IMR-90 (cell line): ENCODE results near the gene PPM1H. TPM values are rescaled to one million over a fixed set of nuclear protein-coding genes. Genes with fewer than 3 reads are reported as not detected.

Experiments
- ATAC-seq: fragments of 200-7000 bp; cut with Tn5 transposase; 2 replicates; pipeline ENCODE4 v1.9.1; 2020; ENCODE audit warnings: low read depth, mild to moderate bottlenecking, moderate library complexity
- BruUV-seq: library from RNA; stranded (reverse); fragments of 400-500 nt; replicated peaks from 2 replicates; lab custom pipeline; 2021; lab: Mats Ljungman, UMichigan
- CTCF ChIA-PET: fragments of 300-600 bp; formaldehyde crosslinking; extraction: SDS; loops from one replicate; lab custom pipeline; 2021; ENCODE audit warnings: antibody characterized with exemption; lab: Yijun Ruan, JAX
- POLR2A ChIA-PET: fragments of 300-600 bp; sonication (Branson Sonifier 250); formaldehyde crosslinking; loops from one replicate; lab custom pipeline; 2022; ENCODE audit warnings: antibody characterized with exemption; ENCODE audit not compliant: unreplicated experiment; lab: Charles Lee
- DNase-seq: peaks from one replicate; pipeline ENCODE4 v3.0.0; 2013
- H2AFZ ChIP-seq: replicated peaks from 2 replicates; pipeline ENCODE3; 2013; ENCODE audit warnings: low read length, mild to moderate bottlenecking; ENCODE audit not compliant: poor library complexity
- H2AK5ac ChIP-seq: 2 replicates; pipeline ENCODE4 v1.6.1; 2013; ENCODE audit warnings: low read depth, low read length, inconsistent platforms
- H2AK9ac ChIP-seq: replicated peaks from 2 replicates; pipeline ENCODE3; 2013; ENCODE audit warnings: mild to moderate bottlenecking, low read depth, low read length, moderate library complexity; ENCODE audit not compliant: poor library complexity
- H2BK120ac ChIP-seq: 2 replicates; pipeline ENCODE4 v1.6.1; 2013; ENCODE audit warnings: low read depth, low read length, inconsistent platforms
- H2BK15ac ChIP-seq: 3 replicates; pipeline ENCODE4 v1.6.1; 2013; ENCODE audit warnings: low read depth, low read length, inconsistent platforms
- H2BK20ac ChIP-seq: 2 replicates; pipeline ENCODE4 v1.6.1; 2013; ENCODE audit warnings: low read depth, mild to moderate bottlenecking, inconsistent platforms, low read length, moderate library complexity
- H2BK5ac ChIP-seq: 2 replicates; pipeline ENCODE4 v1.6.1; 2013; ENCODE audit warnings: mild to moderate bottlenecking, low read depth, low read length, inconsistent platforms; ENCODE audit not compliant: poor library complexity, severe bottlenecking
- H3K14ac ChIP-seq: replicated peaks from 2 replicates; pipeline ENCODE4 v1.6.1; 2013; ENCODE audit warnings: low read depth, low read length, inconsistent platforms
- H3K18ac ChIP-seq: 2 replicates; pipeline ENCODE4 v1.6.1; 2013; ENCODE audit warnings: low read depth, low read length, control low read depth
- H3K23ac ChIP-seq: 2 replicates; pipeline ENCODE4 v1.6.1; 2013; ENCODE audit warnings: low read depth, low read length, inconsistent platforms
- H3K27ac ChIP-seq: 2 replicates; pipeline ENCODE4 v1.5.1; 2013; ENCODE audit warnings: mild to moderate bottlenecking, control low read depth, low read length; ENCODE audit not compliant: insufficient read depth
- H3K27me3 ChIP-seq: 2 replicates; pipeline ENCODE4 v1.6.1; 2013; ENCODE audit warnings: low read length; ENCODE audit not compliant: control insufficient read depth, insufficient read depth
- H3K36me3 ChIP-seq: 2 replicates; pipeline ENCODE4 v1.6.1; 2013; ENCODE audit warnings: low read length, mixed read lengths; ENCODE audit not compliant: control insufficient read depth, insufficient read depth
- H3K4ac ChIP-seq: 2 replicates; pipeline ENCODE4 v1.6.1; 2013; ENCODE audit warnings: low read depth, low read length, inconsistent platforms
- H3K4me1 ChIP-seq: 2 replicates; pipeline ENCODE4 v1.6.1; 2013; ENCODE audit warnings: low read length, mixed read lengths; ENCODE audit not compliant: control insufficient read depth, insufficient read depth
- H3K4me2 ChIP-seq: 2 replicates; pipeline ENCODE4 v1.6.1; 2013; ENCODE audit warnings: low read depth, mild to moderate bottlenecking, control low read depth, low read length, moderate library complexity
- H3K4me3 ChIP-seq: 2 replicates; pipeline ENCODE4 v1.5.1; 2013; ENCODE audit warnings: low read depth, mild to moderate bottlenecking, control low read depth, low read length, moderate library complexity; ENCODE audit not compliant: insufficient read depth
- H3K56ac ChIP-seq: 2 replicates; pipeline ENCODE4 v1.6.1; 2013; ENCODE audit warnings: low read length, inconsistent platforms; ENCODE audit not compliant: insufficient read depth; ENCODE audit errors: extremely low read depth
- H3K79me1 ChIP-seq, 2 experiments: 2 replicates each; pipeline ENCODE4 v1.6.1; 2013; ENCODE audit warnings: low read length in 2 of 2, inconsistent platforms in 1 of 2, low read depth in 1 of 2
- H3K9ac ChIP-seq: 2 replicates; pipeline ENCODE4 v1.6.1; 2013; ENCODE audit warnings: low read depth, low read length, control low read depth
- H3K9me1 ChIP-seq: 2 replicates; pipeline ENCODE4 v1.6.1; 2013; ENCODE audit warnings: low read length, inconsistent platforms; ENCODE audit not compliant: insufficient read depth
- H3K9me3 ChIP-seq: 2 replicates; pipeline ENCODE4 v1.6.1; 2013; ENCODE audit warnings: low read length; ENCODE audit not compliant: control insufficient read depth, insufficient read depth
- H4K20me1 ChIP-seq: 2 replicates; pipeline ENCODE4 v1.6.1; 2013; ENCODE audit warnings: low read length, inconsistent platforms; ENCODE audit not compliant: insufficient read depth
- H4K5ac ChIP-seq: 2 replicates; pipeline ENCODE4 v1.6.1; 2013; ENCODE audit warnings: mild to moderate bottlenecking, low read depth, low read length, control low read depth
- H4K8ac ChIP-seq, 2 experiments: 2 replicates each; pipeline ENCODE4 v1.6.1; 2013; ENCODE audit warnings: low read depth in 2 of 2, low read length in 2 of 2, control low read depth in 1 of 2, inconsistent platforms in 1 of 2
- H4K91ac ChIP-seq: 2 replicates; pipeline ENCODE4 v1.6.1; 2013; ENCODE audit warnings: low read depth, low read length, inconsistent platforms; ENCODE audit not compliant: insufficient read depth
- CEBPB ChIP-seq: IDR thresholded peaks from 2 replicates; pipeline ENCODE4 v1.6.1; 2012; ENCODE audit warnings: low read depth, low read length, improper control_type of control experiment
- NFE2L2 ChIP-seq: fragments of 150-350 bp; IDR thresholded peaks from 2 replicates; pipeline ENCODE4 v1.6.1; 2016; ENCODE audit warnings: low read depth, mild to moderate bottlenecking, low read length
- SMC3 ChIP-seq: fragments of 150-350 bp; IDR thresholded peaks from 2 replicates; pipeline ENCODE4 v1.6.1; 2016; ENCODE audit warnings: low read depth, mild to moderate bottlenecking, antibody characterized with exemption, low read length, moderate library complexity
- WGBS, 2 experiments: methylation state at CpG; one replicate each; pipeline versions ENCODE4 v1.1.5 to v1.1.7; 2013; ENCODE audit warnings: missing lambda C conversion rate in 2 of 2; ENCODE audit not compliant: insufficient read length in 1 of 2; ENCODE audit errors: extremely low coverage in 2 of 2; 5-methylcytosine and 5-hydroxymethylcytosine counted together
- dilution Hi-C: fragments of 300-500 bp; cut with HindIII; formaldehyde crosslinking; loops from one replicate; pipeline ENCODE4 v1.14.3; 2018; ENCODE audit warnings: low sequenced_read_pairs; ENCODE audit not compliant: unreplicated experiment
- in situ Hi-C: fragments of 300-500 bp; cut with MboI; formaldehyde crosslinking; loops from 3 replicates; pipeline ENCODE4 v1.14.3; 2019; ENCODE audit warnings: low sequenced_read_pairs, inconsistent platforms, mixed read lengths
- intact Hi-C: fragments of 100-400 bp; cut with micrococcal nuclease; formaldehyde crosslinking; loops from 2 replicates; pipeline ENCODE4 v1.10.0; 2022
- polyA plus RNA-seq, 3 experiments: library from polyadenylated mRNA; depleted of rRNA; stranded (reverse); fragments of >200 nt; gene quantifications; 2 replicates each; pipeline ENCODE4 v1.2.3, GENCODE V29; 2012; ENCODE audit warnings: low replicate concordance in 1 of 3
- total RNA-seq: library from RNA; depleted of rRNA; stranded (reverse); fragments of >200 nt; gene quantifications from 2 replicates; pipeline ENCODE4 v1.2.3, GENCODE V29; 2012

PPM1H gene
- total and polyA plus RNA-seq, 2 of the 4 experiments (the other 2 are of a cell fraction): 0.14 to 0.18 TPM

GRCh38 chr12:62839869-62840660, 94.9 kb downstream of the PPM1H start:
- H3K9me1 ChIP-seq: no peaks in the 10 kb centered on the region
- H3K4me2 ChIP-seq: no peak overlapping the region
- no peaks in the 10 kb centered on the region for H3K4me1 ChIP-seq
- H2BK15ac ChIP-seq: no peak overlapping the region
- H3K79me1 ChIP-seq: no peaks in the 10 kb centered on the region
- DNase-seq: no peak
- H3K14ac ChIP-seq: no peak overlapping the region
- no peak overlapping the region for H3K56ac ChIP-seq
- no peak overlapping the region for H4K5ac ChIP-seq
- ChIA-PET POLR2A (no interaction called here), CTCF (interaction anchor here (1.0 kb wide), 1 partner anchor 27 kb away, joined by 3 read pairs; no protein-coding TSS in a partner anchor)
- no TSS peak for BruUV-seq
- no peak overlapping the region for H2AK9ac ChIP-seq
- H2BK20ac ChIP-seq: no peak overlapping the region
- H2AFZ ChIP-seq: no peak overlapping the region
- intact Hi-C loops: no loop called here
- H3K27me3 ChIP-seq: peaks cover 10% of the 10 kb centered on the region
- H3K4me3 ChIP-seq: no peak overlapping the region
- no peak overlapping the region for H3K4ac ChIP-seq
- no peak overlapping the region for H4K8ac ChIP-seq
- WGBS, 2 experiments: no CpG with 5 or more reads among the region's 5 CpGs
- ATAC-seq: no peak
- dilution Hi-C loops: no loop called here
- peak; percentile 55; the same call in 1 of the 2 replicates for TF ChIP-seq CEBPB
- TF ChIP-seq NFE2L2: no peak
- TF ChIP-seq SMC3: no peak
- no peak overlapping the region for H3K9ac ChIP-seq
- H3K23ac ChIP-seq: no peak overlapping the region
- H2BK5ac ChIP-seq: no peak overlapping the region
- H2BK120ac ChIP-seq: no peak overlapping the region
- no peak overlapping the region for H3K27ac ChIP-seq
- no peak overlapping the region for H3K18ac ChIP-seq
- no peak overlapping the region for H4K91ac ChIP-seq
- no peaks in the 10 kb centered on the region for H3K9me3 ChIP-seq
- H2AK5ac ChIP-seq: no peak overlapping the region
- H3K36me3 ChIP-seq: no peaks in the 10 kb centered on the region
- no peaks in the 10 kb centered on the region for H4K20me1 ChIP-seq
- in situ Hi-C loops: no loop called here
